OCI-M2 (cell line): ENCODE data around the gene BRME1.

Experiments used
- DNase-seq: peaks from one replicate; lab custom pipeline; 2025; ENCODE audit not compliant: unreplicated experiment; lab: John Stamatoyannopoulos, UW

The BRME1 gene

DNA sequence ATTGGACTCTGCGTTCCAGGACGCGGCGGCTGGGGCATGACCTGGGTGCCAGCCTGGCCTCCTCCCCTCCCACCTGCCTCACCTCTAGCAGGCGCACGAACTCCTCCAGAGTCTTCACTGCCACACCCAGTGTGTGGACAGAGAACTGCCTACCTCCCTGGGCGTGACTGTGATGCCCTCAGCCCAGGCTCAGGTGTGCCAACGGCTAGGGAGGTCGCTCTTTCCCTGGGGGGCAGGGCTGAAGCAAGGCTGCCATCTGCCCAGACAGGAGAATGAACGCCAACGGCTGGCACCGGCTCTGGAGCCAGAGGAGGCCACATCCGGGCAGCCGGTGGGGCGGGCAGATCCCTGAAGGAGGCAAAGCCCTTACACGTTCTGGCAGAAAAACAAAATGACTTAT lies 17.6 kb downstream of the BRME1 start:
- no peak for DNase-seq

- DNase-seq = no peak
Measured at GRCh38 chr19:13887517-13887916, 18.4 kb downstream of the BRME1 start.

GRCh38 chr19:13887018-13887436 lies 18.9 kb downstream of the BRME1 start:
- DNase-seq = no peak

- DNase-seq = no peak
Measured at GRCh38 chr19:13885826-13886365, 20.0 kb downstream of the BRME1 start.

GRCh38 chr19:13884726-13885591 lies 21.0 kb downstream of the BRME1 start:
- DNase-seq = no peak

DNA sequence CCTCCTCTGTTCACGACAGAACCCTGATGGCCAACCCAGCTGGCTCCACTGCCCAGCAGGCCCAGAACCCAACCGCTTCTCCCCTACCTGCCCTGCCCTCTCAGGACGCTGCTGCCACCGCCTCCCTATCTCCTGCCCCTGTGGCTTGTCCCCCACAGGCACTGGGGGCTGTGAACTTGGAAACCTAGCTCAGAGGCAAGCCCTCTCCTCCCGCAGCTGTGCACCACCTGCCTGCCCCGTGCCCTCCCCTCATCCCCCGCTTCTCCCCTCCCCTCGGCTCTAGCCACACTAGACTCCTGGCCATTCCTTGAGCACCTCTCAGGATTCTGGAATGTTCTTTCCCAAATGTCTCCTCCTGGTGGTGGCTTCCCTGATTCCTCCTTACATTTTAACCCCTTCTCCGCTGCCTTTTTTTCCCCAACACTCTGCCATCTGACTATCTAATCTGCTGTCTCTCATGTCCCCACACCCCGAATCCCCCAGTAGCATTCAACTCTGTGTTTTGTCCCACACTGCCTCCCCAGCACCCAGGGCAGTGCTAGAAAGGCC lies 22.3 kb downstream of the BRME1 start:
- DNase-seq = no peak

DNA sequence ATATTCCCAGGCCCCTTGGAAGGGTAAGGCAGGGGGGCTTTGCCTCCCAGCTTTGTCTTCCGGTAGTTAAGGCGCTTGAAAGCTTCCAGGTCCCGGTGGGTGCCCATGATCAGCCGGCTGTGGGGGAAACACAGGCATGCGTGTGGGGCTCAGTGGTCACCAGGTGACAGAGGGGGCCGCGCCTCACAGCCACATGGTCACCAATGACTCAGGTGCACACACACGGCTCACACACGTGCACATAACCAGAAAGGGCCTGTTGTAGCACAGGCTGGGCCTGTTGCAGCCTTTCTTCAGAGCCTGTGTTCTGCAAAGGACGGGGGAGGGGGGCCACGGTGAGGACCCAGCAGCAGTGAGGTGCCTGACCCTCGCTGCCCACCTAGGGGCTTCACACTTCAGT lies 23.1 kb downstream of the BRME1 start:
- DNase-seq = no peak

DNA sequence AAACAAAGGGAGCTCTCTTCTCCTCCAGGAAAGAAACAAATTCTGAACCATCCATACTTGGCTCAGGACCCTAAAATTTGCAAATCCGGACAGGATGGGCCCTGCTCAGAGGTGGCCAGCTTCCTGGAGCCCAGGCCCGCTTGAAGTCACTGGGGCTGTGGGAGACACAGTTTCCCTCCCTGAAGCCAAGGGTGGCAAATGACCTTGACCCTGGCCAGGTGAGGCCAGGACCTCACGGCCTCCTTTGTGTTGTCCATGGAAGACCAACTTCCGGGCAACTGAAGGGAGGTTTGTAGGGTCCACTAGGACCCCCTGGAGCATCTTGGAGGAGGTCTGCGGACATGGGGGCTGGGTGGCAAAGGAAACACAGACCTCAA lies 23.5 kb downstream of the BRME1 start:
- no peak for DNase-seq

DNA sequence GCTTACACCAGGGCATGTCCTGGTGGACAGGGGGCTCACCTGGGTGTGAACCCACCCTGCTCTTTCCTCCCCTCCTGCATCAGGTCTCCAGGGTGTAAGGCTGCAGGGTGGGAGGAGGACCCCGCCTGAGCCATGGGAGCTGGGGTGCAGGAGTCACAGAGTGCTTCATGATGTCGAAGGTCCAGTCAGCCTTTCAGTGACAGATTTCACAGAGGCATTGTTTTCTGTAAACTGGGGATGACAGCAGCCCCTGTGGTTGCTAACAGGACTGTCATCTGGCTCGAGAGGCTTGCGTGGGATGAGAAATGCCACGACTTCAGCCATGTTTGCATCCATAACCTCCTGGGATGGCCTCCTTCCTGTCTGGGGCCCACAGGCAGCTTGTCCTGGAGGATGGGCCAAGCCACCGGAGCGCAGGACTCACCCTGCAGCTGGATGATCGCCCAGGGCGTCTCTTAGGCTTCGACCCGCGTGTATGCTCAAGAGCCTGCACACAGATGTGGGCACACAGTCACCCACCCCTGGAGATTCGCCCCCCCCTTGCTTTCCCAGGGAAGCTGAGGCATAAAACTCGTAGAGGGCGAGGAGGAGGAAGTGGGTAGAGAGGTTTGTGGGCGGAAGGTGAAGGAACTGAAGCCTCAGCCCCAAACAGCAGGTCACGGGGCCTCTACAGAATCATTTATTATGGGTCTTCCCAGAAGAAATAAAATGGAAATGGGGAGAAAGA lies 24.1 kb downstream of the BRME1 start:
- DNase-seq = peak; percentile 48

DNA sequence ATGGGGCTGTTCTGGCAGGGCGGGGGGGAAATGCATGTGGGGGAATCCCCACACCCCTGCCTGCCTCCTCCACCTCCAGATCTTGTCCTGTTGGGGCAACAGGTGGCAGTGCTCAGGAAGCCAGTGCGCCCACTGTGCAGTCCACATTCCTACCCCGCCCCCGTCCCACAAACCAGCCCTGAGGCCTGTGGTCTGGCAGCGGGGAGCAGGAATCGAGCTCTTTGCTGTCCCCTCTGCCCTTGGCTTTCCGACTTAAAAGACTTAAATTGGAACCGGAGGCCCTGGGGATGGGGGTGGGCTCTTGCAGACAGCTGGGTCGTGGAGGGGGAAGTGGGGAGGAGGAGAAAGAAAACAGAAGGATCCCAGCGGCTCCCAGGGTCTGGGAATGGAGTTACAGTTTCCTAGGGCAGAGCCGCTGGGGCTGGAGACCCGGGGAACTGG lies 24.6 kb downstream of the BRME1 start:
- DNase-seq = no peak

GRCh38 chr19:13880059-13881043 lies 25.6 kb downstream of the BRME1 start:
- peak; percentile 100 for DNase-seq

- no peak for DNase-seq
Measured at GRCh38 chr19:13877303-13877702, 28.6 kb downstream of the BRME1 start.

- no peak for DNase-seq
Measured at GRCh38 chr19:13876834-13877233, 29.1 kb downstream of the BRME1 start, which contains the start of gene NANOS3. Gene NANOS3, plus strand, starts transcription at chr19:13877134. Its CDS starts 115 bp downstream, at chr19:13877249.

- DNase-seq = no peak
Measured at GRCh38 chr19:13875824-13876223, 30.1 kb downstream of the BRME1 start.

GRCh38 chr19:13873834-13874515 lies 31.9 kb downstream of the BRME1 start:
- DNase-seq = no peak

DNA sequence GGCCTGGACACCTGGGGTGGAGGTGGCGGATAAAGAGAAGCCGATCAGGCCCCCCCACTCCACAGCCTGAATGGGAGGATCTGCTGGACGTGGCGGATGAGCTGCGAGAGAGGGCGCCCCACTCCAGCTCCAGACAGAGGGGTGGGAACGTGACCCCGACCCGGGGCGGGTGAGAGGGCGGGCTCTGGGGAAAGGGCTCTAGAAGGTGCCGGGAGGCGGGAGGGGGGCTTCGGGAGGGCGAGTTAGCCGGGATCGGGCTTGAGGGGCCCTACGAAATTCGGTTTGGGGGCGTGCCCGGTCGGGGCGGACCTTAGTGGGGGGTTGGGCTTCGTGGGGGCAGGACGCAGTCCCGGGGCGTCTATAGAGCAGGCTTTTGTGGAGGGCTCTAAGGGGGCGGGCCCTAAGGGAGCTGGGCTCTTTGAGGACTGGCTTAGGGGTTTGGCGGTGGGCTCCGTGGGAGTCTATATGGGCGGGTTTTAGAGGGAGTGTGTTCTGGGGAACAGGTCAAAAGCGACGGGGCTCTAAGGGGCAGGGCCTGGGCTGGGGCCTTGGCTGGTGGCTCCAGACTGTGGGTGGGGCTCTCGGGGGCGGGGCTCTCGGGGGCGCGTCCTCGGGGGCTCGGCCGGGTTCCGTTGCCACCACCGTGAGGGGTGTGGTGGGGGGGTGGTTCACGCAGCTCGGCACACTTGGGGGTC lies 33.1 kb downstream of the BRME1 start:
- peak; percentile 99 for DNase-seq

GRCh38 chr19:13872339-13872694 lies 33.6 kb downstream of the BRME1 start:
- DNase-seq = no peak

DNA sequence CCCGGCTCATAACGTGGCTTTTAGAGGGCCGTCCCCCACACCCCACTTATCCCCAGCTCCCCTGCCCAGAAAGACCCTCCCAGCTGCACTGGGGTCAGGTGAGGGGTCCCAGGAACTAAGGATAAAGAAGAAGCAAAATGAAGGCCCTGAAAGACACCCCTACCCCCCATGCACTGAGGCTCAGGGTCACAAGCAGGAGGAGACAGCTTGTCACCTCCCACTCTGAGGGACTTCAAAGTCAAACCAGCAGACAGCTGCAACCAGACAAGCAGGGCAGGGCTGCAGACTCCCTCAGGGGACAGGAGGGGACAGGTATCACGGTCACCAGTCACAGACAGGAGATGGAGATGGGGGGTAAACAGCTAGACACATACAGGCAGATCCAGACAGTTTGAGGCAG lies 35.0 kb downstream of the BRME1 start:
- DNase-seq = no peak

GRCh38 chr19:13869281-13869680 lies 36.6 kb downstream of the BRME1 start:
- no peak for DNase-seq
